GM11168 (cell line): ENCODE results near the gene SLC29A2.
"Not testable (repeated sequence)": the region's sequence is repeated elsewhere in the genome, so short reads cannot be mapped to it uniquely, and the experiment has no call there.

Source experiments
- in situ Hi-C: fragments of 300-500 bp; cut with MboI; formaldehyde crosslinking; loops from one replicate; pipeline ENCODE4 v1.12.0; 2022; ENCODE audit warnings: low sequenced_read_pairs; ENCODE audit not compliant: unreplicated experiment

SLC29A2 gene

DNA sequence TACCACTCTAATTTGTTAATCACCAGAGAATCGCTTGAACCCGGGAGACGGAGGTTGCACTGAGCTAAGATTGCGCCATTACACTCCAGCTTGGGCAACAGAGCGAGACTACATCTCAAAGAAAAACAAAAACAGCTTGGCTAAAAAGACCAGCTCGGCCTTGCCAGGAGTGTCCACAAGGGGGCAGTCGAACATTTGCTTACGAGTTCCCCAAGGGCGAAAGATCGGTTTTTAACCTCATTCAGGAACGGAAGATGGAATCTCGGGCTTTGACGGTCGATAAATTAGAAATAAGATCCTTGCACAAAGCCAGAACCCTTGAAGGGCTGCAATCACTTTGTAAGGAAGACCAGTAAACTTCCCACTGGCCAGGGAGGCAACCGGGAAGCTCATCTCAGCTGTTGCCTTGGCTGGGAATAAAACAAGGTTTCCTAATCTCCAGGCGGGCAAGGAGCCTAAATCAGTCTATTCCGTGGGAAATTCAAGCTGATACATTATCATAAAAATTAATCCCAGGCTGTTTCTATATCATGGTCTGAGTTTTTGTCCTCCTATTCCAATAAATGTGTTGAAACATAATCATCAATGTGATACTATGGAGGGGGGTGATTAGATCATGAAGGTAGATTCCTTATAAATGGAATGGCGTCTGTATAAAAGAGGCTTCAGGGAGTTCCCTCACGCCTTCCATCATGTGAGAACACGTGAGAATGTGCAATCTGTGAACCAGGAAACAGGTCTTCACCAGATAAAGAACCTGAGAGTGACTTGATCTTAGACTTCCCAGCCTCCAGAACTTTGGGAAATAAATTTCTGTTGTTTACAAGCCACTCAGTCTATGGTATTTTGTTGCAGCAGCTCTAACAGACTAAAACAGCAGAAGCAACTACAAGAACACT, 14.9 kb upstream of the SLC29A2 start:
- in situ Hi-C loops = no loop called here

GRCh38 chr11:66384316-66384715, 12.8 kb upstream of the SLC29A2 start:
- in situ Hi-C loops = not testable (repeated sequence)

DNA sequence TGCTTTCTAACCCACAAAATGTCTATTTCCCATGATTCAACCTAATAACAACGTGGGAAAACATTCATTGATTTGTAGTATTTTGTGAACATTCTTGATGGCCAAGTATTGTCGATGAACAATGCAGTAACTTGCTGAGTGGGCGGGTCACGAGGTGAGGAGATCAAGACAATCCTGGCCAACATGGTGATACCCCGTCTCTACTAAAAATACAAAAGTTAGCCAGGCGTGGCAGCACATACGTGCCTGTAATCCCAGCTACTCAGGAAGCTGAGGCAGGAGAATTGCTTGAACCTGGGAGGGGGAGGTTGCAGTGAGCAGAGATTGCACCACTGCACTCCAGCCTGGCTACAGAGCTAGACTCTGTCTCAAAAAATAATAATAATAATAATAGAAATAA, 8.7 kb upstream of the SLC29A2 start:
- in situ Hi-C loops = not testable (repeated sequence)

DNA sequence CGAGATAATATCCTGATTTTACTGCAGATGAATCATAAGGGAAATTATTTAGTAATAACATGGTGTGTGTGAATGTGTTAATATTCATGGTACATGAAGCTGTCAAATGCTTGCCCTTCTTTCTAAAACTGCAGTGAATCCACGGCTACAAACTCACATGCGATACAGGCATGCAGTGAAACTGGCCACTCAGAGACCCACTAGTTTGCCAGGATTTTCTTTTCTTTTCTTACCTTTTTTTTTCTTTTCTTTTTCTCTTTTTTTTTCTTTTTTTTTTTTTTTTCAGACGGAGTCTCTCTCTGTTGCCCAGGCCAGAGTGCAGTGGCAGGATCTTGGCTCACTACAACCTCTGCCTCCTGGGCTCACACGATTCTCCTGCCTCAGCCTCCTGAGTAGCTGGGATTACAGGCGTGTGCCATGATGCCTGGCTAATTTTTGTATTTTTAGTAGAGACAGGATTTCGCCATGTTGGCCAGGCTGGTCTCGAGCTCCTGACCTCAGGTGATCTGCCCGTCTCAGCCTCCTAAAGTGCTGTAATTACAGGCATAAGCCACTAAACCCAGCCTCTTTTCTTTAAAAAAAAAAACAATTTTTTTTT, 2.2 kb upstream of the SLC29A2 start:
- in situ Hi-C loops = not testable (repeated sequence)

- in situ Hi-C loops = no loop called here
These were observed 1.7 kb upstream of the SLC29A2 start for GRCh38 chr11:66373265-66373664.

DNA sequence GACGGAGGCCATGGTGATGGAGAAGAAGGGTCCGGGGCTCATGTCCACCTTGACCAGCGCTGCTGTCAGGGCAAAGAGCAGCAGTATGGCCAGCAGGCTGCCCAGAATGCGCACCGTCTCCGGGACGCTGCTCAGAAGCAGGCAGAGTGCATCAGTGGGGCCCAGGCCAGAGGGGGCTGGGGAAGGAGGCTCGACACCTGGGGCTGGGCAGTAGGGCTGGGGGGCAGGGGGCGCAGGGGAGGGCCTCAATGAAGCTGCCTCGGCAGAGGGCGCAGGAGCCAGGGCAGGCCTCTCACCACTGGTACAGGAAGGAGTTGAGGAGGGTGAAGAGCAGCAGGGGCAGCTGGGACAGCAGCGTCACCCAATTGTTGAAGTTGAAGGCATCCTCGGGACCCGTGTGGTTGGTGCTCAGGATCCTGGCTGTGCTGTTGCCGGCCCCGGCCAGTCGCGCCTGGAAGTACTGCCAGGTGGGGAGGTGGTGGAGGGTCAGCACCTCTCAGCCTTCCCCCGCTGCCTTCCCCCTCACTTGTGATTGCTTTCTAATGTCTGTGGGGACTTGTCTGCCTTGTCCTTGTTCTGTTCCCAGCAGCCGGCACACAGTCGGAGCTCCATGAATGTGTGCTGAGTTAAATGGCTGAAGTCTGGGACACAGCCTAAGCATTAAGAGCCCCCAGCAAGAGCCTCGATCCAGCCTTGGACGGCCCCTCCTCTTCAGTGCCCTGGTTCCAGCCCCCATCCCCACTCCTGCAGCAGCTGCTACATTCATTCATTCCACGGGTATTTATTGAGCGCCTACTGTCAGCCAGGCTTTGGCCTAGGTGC, 2.3 kb downstream of the SLC29A2 start:
- in situ Hi-C loops = no loop called here

- in situ Hi-C loops = no loop called here
These were observed 3.1 kb downstream of the SLC29A2 start for GRCh38 chr11:66368484-66368883.

DNA sequence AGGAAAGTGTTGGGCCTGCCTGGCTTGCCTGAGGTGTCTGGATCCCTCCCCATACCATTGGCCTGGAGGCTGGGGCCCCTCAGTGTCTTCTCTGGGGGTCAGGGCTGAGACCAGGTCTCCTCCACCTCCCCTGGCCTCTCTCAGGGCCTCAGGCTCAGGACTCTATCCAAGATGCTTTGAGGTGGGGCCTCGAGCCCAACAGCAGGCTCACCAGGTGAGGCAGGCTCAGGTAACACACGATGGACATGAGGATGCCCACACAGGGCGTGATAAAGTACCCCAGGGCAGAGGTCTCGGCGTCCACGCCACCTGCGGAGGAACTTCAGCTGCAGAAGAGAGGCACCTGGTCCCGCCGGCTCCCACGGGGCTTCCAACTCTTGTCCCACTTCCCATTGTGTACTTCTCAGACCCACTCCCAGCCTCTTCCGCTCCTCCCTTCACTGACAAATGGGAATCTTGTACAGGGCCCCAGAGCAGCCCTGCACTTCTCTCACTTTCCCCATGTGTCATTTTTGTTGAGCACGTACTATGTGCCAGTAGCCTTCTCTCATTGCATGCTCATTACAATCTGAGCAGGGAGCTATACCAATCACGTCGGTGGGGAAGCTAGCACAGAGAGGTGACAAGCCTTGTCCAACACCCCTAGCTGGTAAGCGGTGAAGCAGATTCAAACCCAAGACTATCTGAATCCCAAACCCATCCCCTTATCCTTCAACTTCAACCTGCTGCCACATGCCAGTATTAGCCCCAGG, 3.8 kb downstream of the SLC29A2 start:
- in situ Hi-C loops = no loop called here

DNA sequence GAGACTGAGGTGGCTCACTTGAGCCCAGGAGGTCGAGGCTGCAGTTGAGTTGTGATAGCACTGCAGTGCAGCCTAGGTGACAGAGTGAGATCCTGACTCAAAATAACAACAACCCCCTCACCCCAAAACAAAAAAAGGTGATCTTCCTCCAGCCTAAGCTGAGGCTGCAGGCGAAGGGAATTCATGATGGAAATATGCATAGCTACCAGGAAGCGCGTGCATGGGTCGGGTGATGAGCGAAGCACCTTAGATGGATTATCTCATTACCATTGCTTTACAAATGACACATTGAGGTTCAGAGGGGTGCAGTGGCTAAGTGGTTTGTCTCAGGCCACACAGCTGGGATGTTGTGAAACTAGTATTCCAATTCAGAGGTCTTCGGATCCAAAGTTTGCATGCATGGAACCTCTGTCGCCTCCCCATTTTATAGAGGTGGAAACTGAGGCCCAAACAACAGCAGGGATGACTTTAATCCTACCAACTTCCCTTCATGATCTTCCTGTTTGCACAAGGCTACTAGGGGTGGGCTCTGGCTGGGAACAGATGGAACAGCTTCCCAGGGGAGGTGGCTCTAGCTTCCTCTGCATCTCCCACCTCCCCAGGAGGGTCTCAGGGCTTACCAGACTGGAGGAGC, 4.6 kb downstream of the SLC29A2 start:
- in situ Hi-C loops = no loop called here

- in situ Hi-C loops = no loop called here
These were observed 5.6 kb downstream of the SLC29A2 start for GRCh38 chr11:66365711-66366619.

GRCh38 chr11:66365166-66365565, 6.4 kb downstream of the SLC29A2 start:
- in situ Hi-C loops = no loop called here

DNA sequence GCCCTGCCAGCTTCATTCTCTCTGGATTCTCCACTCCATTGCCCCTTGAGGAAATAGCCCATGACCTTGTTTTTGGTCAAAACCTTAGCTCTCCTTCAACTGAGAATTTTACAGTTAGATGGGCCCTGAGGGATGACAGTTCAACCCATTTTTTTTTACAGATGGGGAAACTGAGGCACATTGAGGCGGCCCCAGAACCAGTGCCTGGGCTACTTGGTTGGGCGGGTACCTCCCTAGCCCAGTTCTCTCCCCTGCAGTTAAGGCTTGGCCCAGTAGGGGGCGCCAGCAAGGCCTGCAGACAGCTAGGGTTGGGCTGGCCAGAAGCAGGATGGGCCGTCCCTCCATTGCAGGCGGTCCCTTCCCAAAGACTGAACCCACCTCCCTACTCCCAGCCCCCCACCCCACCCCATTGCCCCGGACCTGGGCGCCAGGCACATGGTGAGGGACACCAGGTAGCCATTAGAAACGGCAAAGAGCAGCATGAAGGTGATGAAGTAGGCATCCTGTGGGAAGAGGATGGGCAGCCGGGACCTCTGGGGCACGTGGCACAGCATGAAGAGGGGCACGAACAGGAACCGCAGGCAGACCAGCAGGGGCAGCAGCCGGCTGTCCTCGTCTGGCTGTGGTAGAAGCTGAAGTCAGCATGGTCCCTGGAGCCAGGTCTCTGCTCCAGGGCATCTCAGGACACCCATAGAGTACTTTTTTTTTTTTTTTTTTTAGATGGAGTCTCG, 7.6 kb downstream of the SLC29A2 start:
- in situ Hi-C loops = no loop called here

- in situ Hi-C loops = no loop called here
These were observed 8.4 kb downstream of the SLC29A2 start for GRCh38 chr11:66363187-66363601.

DNA sequence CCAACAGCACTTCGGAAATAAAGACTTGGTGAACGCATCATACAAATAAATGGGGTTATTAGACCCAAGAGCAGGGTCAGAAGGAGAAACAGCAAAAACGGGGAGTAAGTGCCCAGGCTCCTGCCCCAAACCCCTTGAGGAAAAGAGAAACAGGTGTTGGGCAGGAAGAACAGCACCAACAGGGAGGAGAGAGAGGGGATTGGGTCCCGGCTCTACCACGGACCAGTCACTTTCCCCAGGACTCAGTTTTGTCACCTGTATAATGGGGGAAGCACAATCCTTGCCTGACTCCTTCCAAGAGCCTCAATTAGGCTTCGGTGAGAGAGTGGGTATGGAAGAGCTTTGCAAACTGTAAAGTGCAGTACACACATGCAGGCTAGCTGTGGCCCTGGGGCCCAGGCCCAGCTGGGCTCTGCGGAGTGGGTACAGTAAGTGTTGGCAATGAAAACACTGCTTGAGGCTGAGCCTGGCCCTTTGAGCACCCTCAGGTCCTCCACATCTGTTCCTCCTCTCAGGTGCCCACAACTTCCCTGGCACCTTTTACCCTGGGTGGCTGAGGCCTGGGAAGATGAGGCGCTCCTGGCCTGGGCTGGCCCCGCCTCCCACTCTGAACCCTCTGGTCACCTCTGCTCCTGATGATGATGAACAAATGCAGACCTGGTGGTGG, 8.9 kb downstream of the SLC29A2 start:
- in situ Hi-C loops = no loop called here

DNA sequence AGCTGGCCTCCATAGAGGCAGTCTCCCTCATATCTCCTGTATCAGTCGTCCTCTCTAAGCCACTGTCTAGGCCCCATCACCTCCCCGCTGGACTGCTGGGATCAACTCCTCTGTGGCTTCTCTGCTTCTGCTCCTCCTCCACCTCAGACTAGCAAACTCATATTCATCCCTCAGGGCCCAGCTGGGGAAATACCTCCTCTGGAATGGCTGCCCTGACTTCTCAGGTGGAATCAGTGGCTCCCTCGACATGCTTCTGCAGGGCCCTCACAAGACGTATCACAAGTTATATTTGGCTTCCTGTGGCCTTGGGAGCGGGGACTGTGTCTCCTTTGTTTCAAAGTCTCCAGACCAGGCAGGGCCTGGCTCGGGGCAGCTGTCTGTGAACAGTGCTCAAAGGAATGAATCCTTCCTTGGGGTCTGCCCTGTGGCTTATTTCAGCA, 10.0 kb downstream of the SLC29A2 start:
- in situ Hi-C loops = no loop called here

DNA sequence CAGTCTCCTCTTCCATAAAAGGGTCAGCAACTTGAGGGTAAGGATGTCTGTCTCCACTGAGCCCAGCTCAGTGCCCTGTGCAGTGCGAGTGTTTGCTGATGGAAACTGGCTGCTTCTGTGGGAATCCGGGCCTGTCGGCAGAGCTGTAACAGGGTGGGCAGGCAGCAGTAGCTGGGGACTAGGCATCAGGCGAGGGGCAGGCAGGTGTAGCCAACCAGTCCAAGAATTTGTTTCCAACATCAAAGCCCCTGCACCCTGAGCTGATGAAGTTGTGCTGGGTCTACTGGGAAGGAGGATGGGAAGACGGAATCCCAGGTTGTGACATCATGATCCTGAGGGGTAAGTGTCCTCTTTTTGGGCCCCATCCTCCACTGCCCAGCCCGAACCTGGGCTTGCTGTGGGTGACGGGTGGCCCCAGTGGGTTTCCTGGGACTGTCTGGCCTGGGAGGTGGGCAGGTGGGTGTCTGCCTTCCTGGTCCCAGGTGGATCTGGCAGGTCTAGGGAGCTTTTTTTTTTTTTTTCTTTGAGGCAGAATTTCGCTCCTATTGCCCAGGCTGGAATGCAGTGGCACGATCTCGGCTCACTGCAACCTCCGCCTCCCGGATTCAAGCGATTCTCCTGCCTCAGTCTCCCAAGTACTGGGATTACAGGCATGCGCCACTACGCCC, 11.0 kb downstream of the SLC29A2 start:
- in situ Hi-C loops = no loop called here

DNA sequence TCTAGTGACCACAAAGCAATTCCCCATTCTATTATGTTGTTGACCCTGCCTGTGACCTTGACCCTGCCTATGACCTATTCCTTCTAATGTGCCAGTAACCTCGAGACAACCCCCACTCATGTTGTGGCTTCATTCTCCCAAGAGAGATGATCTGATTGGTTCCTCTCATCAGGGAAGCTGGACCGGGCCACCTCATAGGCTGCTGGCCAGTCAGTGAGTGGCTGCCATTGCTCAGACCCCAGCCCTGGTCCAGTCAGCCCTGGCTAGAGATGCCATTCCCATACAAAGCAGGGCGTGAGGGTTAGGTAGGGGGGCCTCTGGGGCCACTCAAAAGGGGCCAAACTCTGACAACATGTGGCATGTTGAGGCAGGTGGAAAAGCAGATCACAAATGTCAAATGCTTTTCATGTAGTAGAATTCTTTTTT, 11.9 kb downstream of the SLC29A2 start:
- in situ Hi-C loops = no loop called here
